T-helper 1 cell treated with Interleukin-12 subunit alpha and Interleukin-12 subunit beta and Interleukin-4 antibody, amounts not matched to agents 30 μg/mL and 1 μg/mL, for 36 hours (primary cell): ENCODE data around the gene ODAD3.
"Not testable (repeated sequence)": the region's sequence is repeated elsewhere in the genome, so short reads cannot be mapped to it uniquely, and the experiment has no call there.

Experiments
- H3K27ac Mint-ChIP-seq: one replicate; pipeline ENCODE4 v1.8.0; 2021; ENCODE audit warnings: mild to moderate bottlenecking, mixed read lengths
- H3K27me3 Mint-ChIP-seq: one replicate; pipeline ENCODE4 v1.8.0; 2021; ENCODE audit warnings: low read depth, mixed read lengths
- H3K36me3 Mint-ChIP-seq: one replicate; pipeline ENCODE4 v1.8.0; 2021; ENCODE audit warnings: low read depth, mixed read lengths
- H3K4me1 Mint-ChIP-seq: one replicate; pipeline ENCODE4 v1.8.0; 2021; ENCODE audit warnings: low read depth, mixed read lengths
- H3K4me3 Mint-ChIP-seq: one replicate; pipeline ENCODE4 v1.8.0; 2021; ENCODE audit warnings: mild to moderate bottlenecking, moderate library complexity, mixed read lengths
- H3K9me3 Mint-ChIP-seq: one replicate; pipeline ENCODE4 v1.8.0; 2021; ENCODE audit warnings: mixed read lengths

ODAD3 gene

DNA sequence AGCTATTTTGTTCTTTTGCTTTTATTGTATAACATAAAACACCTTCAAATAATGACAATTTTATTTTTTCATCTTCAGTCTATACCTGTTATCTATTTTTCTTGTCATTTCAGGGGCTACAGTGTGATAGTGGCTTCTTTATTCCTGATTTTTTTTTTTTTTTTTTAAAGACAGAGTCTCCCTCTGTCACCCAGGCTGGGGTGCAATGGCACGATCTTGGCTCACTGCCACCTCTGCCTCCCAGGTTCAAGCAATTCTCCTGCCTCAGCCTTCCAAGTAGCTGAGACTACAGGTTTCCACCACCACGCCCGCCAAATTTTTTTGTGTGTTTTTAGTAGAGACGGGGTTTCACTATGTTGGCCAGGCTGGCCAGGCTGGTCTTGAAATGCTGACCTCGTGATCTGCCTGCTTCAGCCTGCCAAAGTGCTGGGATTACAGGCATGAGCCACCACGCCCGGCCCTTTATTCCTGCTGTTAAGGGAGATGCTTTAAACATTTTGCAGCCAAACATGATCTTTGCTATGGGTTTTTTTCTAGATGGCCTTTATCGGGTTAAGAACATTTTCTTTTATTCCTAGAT is 33.4 kb upstream of the ODAD3 start:
- not testable (repeated sequence) for H3K9me3 Mint-ChIP-seq, H3K27me3 Mint-ChIP-seq, H3K27ac Mint-ChIP-seq, H3K4me1 Mint-ChIP-seq, H3K4me3 Mint-ChIP-seq, H3K36me3 Mint-ChIP-seq

DNA sequence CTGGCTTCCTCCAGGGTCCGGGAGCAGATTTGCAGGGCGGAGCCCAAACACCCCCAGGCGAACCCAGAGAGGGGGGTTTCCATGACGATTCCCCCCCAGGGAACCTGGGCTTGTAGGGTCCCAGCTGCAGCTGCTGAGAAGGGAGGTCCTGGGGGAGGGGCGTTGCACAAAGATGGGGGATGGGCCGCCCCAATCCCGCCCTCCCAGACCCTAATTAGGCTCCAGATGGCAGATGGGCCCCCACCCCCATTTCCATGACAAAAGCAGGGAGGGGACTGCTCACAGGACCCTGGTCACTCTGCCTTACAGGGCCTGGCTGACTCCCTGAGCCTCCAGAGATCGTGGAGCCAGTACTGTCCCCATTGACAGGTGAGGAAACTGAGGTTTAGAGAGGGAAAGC is 30.7 kb upstream of the ODAD3 start:
- Mint-ChIP-seq H3K27me3 (no peaks in the 10 kb centered on the region), H3K4me3 (no peak overlapping the region), H3K27ac (no peak overlapping the region)

DNA sequence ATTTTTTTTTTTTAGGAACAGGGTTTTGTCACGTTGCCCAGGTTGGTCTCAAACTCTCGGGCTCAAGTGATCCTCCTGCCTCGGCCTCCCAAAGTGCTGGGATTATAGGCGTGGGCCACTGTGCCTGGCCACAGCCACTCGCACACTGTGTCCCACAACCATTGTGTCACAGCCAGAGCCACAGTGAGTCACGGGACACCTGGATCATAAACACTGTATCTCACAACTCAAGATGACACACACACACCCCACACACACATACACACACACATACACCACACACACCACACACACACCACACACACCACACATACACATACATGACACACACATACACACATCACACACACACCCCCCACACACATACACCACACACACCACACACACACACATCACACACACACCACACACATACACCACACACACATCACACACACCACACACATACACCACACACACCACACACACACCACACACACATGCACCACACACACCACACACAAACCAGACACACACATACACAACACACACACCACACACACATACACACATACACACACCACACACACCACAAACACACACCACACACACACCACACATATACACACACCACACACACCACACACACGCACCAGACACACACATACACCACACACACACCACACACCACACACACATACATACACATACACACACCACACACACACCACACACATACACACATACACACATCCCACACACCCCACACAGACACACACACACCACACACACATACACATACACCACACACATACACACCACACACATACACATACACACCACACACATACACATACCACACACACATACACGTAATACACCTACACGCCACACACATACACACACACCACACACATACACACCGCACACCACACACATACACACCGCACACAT is 29.7 kb upstream of the ODAD3 start:
- Mint-ChIP-seq H3K27me3 (no peaks in the 10 kb centered on the region), H3K36me3 (no peaks in the 10 kb centered on the region), H3K9me3 (no peaks in the 10 kb centered on the region), H3K4me3 (no peak overlapping the region), H3K4me1 (peaks cover 2% of the 10 kb centered on the region), H3K27ac (no peak overlapping the region)

More for the DNA sequence above, 30.7 kb upstream of the ODAD3 start:
- Mint-ChIP-seq H3K4me1 (peaks cover 2% of the 10 kb centered on the region), H3K36me3 (no peaks in the 10 kb centered on the region), H3K9me3 (no peaks in the 10 kb centered on the region)

DNA sequence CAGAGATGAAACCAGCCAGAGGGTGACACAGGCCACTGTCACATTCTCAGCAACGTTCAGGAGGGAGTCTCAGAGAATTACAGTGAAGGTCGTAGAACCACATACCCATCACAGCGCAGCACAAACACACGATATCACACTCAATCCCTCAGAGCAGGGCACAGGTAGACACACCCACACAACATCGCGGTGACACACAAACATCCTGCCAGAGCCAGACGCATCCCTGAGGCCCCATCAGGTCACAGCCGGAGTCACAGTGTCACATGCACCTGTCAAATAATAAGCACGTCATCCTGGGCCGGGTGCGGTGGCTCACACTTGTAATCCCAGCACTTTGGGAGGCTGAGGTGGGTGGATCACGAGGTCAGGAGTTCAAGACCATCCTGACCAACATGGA is 28.5 kb upstream of the ODAD3 start:
- no peaks in the 10 kb centered on the region for H3K36me3 Mint-ChIP-seq
- H3K27me3 Mint-ChIP-seq, result no peaks in the 10 kb centered on the region
- no peak overlapping the region for H3K27ac Mint-ChIP-seq
- H3K4me1 Mint-ChIP-seq, result peaks cover 2% of the 10 kb centered on the region
- no peaks in the 10 kb centered on the region for H3K9me3 Mint-ChIP-seq
- H3K4me3 Mint-ChIP-seq, result no peak overlapping the region

- Mint-ChIP-seq H3K27ac (no peak overlapping the region), H3K4me1 (peaks cover 2% of the 10 kb centered on the region), H3K9me3 (no peaks in the 10 kb centered on the region), H3K4me3 (no peak overlapping the region), H3K36me3 (no peaks in the 10 kb centered on the region), H3K27me3 (no peaks in the 10 kb centered on the region)
Observed at GRCh38 chr19:11461453-11461852, 26.5 kb upstream of the ODAD3 start.

DNA sequence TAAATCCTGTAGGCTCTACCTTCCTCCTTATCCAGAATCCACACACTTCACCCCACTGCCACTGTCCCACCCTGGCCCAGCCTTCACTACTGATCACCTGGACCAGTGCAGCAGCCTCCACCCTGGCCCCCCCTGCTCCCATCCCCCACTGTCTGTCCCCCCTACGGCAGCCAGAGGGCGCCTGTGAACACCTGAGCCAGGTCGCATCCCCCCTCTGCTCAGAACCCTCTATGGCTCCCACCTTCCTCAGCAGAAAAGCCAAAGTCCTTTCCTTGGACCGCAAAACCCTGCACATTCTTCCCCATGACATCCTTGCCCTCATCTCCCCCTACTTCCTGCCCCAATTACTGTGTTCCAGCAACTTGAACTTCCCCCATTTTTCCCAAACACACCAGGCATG is 25.3 kb upstream of the ODAD3 start:
- no peak overlapping the region for H3K27ac Mint-ChIP-seq
- no peaks in the 10 kb centered on the region for H3K9me3 Mint-ChIP-seq
- H3K4me3 Mint-ChIP-seq, result no peak overlapping the region
- no peaks in the 10 kb centered on the region for H3K36me3 Mint-ChIP-seq
- H3K27me3 Mint-ChIP-seq, result no peaks in the 10 kb centered on the region
- H3K4me1 Mint-ChIP-seq, result peaks cover 2% of the 10 kb centered on the region

GRCh38 chr19:11458912-11459311 is 24.0 kb upstream of the ODAD3 start:
- not testable (repeated sequence) for H3K36me3 Mint-ChIP-seq, H3K27ac Mint-ChIP-seq, H3K4me3 Mint-ChIP-seq, H3K9me3 Mint-ChIP-seq, H3K4me1 Mint-ChIP-seq, H3K27me3 Mint-ChIP-seq

DNA sequence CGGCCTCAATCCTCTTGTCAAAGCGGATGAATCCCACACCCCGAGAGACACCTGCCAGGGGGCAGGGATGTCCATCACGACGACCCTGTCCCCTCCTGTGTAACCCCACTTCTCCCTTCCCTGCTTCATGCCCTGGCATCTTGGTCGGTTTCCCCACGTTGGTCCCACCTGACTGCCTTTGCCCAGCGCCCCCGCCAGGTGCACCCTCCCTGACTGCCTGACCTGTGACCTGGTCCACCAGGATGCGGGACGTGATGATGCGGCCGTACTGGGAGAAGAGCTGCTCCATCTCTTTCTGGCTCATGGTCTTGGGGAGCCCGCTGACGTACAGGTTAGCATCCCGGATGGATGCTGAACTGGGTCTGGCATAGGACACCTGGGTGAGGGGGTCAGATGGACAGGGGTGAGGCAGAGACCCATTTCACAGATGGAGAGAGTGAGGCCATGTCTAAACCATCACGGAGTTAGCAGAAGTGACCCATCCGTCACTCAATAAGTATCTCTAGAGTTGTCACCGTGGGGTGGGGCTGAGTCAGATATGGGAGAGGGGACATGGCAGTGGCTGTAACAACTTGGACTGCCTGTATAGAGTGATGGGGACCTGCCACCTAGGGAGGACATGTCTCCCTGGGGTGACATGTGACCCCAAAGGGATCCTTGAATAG is 23.4 kb upstream of the ODAD3 start:
- H3K27me3 Mint-ChIP-seq, result no peaks in the 10 kb centered on the region
- H3K27ac Mint-ChIP-seq, result no peak overlapping the region
- no peaks in the 10 kb centered on the region for H3K9me3 Mint-ChIP-seq
- peaks cover 2% of the 10 kb centered on the region for H3K4me1 Mint-ChIP-seq
- H3K4me3 Mint-ChIP-seq, result no peak overlapping the region
- no peaks in the 10 kb centered on the region for H3K36me3 Mint-ChIP-seq

GRCh38 chr19:11457831-11458230 is 22.9 kb upstream of the ODAD3 start:
- H3K36me3 Mint-ChIP-seq, result no peaks in the 10 kb centered on the region
- no peaks in the 10 kb centered on the region for H3K4me1 Mint-ChIP-seq
- H3K4me3 Mint-ChIP-seq, result no peak overlapping the region
- no peaks in the 10 kb centered on the region for H3K27me3 Mint-ChIP-seq
- no peak overlapping the region for H3K27ac Mint-ChIP-seq
- H3K9me3 Mint-ChIP-seq, result no peaks in the 10 kb centered on the region

GRCh38 chr19:11457115-11457514 is 22.2 kb upstream of the ODAD3 start:
- Mint-ChIP-seq H3K27me3 (no peaks in the 10 kb centered on the region), H3K4me1 (no peaks in the 10 kb centered on the region), H3K27ac (no peak overlapping the region), H3K9me3 (no peaks in the 10 kb centered on the region), H3K36me3 (no peaks in the 10 kb centered on the region), H3K4me3 (no peak overlapping the region)

GRCh38 chr19:11456659-11457058 is 21.7 kb upstream of the ODAD3 start:
- Mint-ChIP-seq H3K27me3 (no peaks in the 10 kb centered on the region), H3K9me3 (no peaks in the 10 kb centered on the region), H3K4me1 (no peaks in the 10 kb centered on the region), H3K4me3 (no peak overlapping the region), H3K27ac (no peak overlapping the region), H3K36me3 (no peaks in the 10 kb centered on the region)

- H3K4me1 Mint-ChIP-seq, H3K9me3 Mint-ChIP-seq, H3K4me3 Mint-ChIP-seq, H3K27ac Mint-ChIP-seq, H3K36me3 Mint-ChIP-seq, H3K27me3 Mint-ChIP-seq: not testable (repeated sequence)
Observed at GRCh38 chr19:11455233-11455554, 20.3 kb upstream of the ODAD3 start.

GRCh38 chr19:11453468-11454341 is 18.8 kb upstream of the ODAD3 start:
- Mint-ChIP-seq H3K4me3 (no peak overlapping the region), H3K4me1 (no peaks in the 10 kb centered on the region), H3K27me3 (no peaks in the 10 kb centered on the region), H3K27ac (no peak overlapping the region), H3K36me3 (no peaks in the 10 kb centered on the region), H3K9me3 (no peaks in the 10 kb centered on the region)

DNA sequence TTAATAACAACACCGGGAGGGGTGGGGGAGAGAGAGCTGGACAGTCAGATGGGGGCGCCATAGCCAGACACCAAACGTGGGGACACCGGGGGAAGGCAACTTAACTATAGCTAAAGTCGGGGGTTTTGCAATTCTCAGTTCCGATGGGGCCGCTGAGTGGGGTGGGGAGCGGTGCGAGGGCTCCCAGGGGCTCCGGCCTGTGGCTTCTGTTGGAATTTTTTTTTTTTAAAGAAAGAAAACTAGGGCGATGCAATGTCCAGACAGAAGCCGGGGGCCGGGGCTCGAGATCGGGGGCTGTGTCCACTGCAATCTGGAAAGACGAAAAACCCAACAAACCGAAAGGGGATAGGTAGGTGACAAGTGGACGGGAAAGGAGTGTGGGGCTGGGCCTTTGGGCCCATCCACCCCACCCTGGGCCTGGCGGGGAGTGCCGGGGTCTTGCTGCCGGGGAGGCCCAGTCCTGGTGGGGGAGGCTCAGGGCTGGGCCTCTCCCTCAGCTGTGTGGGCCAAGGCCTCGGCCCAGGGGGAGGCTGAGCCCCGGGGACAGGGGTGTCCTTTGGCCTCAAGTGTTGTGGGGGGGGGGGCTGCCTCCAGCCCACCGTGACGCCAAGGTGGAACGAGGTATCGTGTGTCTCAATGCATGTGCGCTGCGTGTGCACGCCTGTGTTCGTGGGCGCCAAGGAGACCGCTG is 17.8 kb upstream of the ODAD3 start:
- no peak overlapping the region for H3K27ac Mint-ChIP-seq
- H3K4me1 Mint-ChIP-seq, result no peaks in the 10 kb centered on the region
- no peaks in the 10 kb centered on the region for H3K27me3 Mint-ChIP-seq
- no peaks in the 10 kb centered on the region for H3K36me3 Mint-ChIP-seq
- H3K9me3 Mint-ChIP-seq, result no peaks in the 10 kb centered on the region
- H3K4me3 Mint-ChIP-seq, result no peak overlapping the region
